ENCODE measurements around the gene NRG3. TPM values are rescaled to one million over a fixed set of nuclear protein-coding genes. Genes with fewer than 3 reads are reported as not detected.

The NRG3 gene
- total RNA-seq, 4 donors from 2014 or later: 0.22 to 2.4 TPM; not detected in 2

- no peak for TF ChIP-seq CTCF (IDR thresholded peaks at IDR 0.05; ENCODE audit: low read depth)
These were observed 402.6 kb downstream of the NRG3 start for GRCh38 chr10:82277591-82277990.

GRCh38 chr10:82278401-82279182, 403.6 kb downstream of the NRG3 start:
- no peak for TF ChIP-seq CTCF (IDR thresholded peaks at IDR 0.05; ENCODE audit: low read depth)

- no peak for TF ChIP-seq CTCF (IDR thresholded peaks at IDR 0.05; ENCODE audit: low read depth)
These were observed 407.9 kb downstream of the NRG3 start for GRCh38 chr10:82282782-82283456.

GRCh38 chr10:82284180-82284579, 409.2 kb downstream of the NRG3 start:
- no peak for TF ChIP-seq CTCF (IDR thresholded peaks at IDR 0.05; ENCODE audit: low read depth)

GRCh38 chr10:82288461-82288881, 413.5 kb downstream of the NRG3 start:
- TF ChIP-seq CTCF (IDR thresholded peaks at IDR 0.05; ENCODE audit: low read depth): no peak

- TF ChIP-seq CTCF (IDR thresholded peaks at IDR 0.05; ENCODE audit: low read depth): no peak
These were observed 415.0 kb downstream of the NRG3 start for GRCh38 chr10:82289945-82290344.

GRCh38 chr10:82294874-82295378, 419.9 kb downstream of the NRG3 start:
- TF ChIP-seq CTCF (IDR thresholded peaks at IDR 0.05; ENCODE audit: low read depth): no peak

Measured in subcutaneous adipose tissue (tissue), 4 donors.